Epithelial cell of proximal tubule (primary cell): Measurements from ENCODE around the gene ABCB8. TPM values are rescaled to one million over a fixed set of nuclear protein-coding genes. Genes with fewer than 3 reads are reported as not detected.

ENCODE experiments used
- DNase-seq: peaks from one replicate; pipeline ENCODE4 v3.0.0-alpha.2; 2011; ENCODE audit warnings: low read depth
- H3K4me3 ChIP-seq: 2 replicates; pipeline ENCODE4 v1.5.1; 2011; ENCODE audit warnings: low read depth, mild to moderate bottlenecking, low read length
- total RNA-seq: library from RNA; depleted of rRNA; stranded (reverse); fragments of >200 nt; gene quantifications from 2 replicates; pipeline ENCODE4 v1.2.3, GENCODE V29; 2015
- TF ChIP-seq, protein P1 (sequence below): conservative IDR thresholded peaks from 2 replicates; pipeline ENCODE4 v1.5.1; 2012; ENCODE audit warnings: low read depth, mild to moderate bottlenecking, low read length

Gene ABCB8
- total RNA-seq, 1 donor from 2014 or later: 31.8 TPM

DNA sequence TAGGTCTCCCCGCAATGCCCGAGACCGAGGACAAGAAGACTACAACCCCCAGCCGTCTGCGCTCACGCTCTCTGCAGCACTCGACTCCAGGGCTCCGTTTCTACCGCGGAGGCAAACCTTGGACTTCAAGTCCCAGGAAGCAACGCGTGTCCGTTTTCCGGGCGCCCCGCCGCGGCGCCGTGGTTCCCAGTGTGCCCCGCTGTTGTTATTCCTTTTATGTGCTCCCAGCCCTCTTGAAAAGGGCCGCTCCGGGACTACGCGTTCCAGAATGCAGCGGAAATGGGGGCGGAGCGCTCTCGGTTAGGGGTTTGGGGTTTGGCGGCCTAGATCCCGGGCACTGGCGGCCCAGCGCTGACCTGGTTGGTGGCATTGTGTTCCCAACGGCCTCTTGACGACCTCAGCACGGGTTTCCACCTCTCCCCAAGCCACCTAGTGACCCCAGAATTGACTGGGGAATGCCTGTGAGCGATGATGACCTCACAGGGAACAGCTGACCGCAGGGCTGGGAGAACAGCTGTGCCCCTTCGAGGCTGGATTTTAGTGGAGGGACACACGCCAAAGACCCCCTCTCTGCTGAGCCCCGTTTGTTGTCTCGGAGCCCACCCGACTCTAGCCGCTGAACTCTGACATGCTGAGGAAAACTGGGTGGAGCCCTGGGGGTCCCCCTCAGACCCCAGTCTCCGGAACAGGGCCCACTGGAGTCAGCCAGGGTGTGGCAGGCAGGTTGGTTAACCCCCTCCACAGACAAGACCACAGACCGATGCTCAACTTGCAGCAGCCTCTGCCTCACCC is 29.9 kb downstream of the ABCB8 start:
- DNase-seq: peak; percentile 95
- H3K4me3 ChIP-seq: peak overlapping the region; percentile 71
- TF ChIP-seq, protein P1, sequence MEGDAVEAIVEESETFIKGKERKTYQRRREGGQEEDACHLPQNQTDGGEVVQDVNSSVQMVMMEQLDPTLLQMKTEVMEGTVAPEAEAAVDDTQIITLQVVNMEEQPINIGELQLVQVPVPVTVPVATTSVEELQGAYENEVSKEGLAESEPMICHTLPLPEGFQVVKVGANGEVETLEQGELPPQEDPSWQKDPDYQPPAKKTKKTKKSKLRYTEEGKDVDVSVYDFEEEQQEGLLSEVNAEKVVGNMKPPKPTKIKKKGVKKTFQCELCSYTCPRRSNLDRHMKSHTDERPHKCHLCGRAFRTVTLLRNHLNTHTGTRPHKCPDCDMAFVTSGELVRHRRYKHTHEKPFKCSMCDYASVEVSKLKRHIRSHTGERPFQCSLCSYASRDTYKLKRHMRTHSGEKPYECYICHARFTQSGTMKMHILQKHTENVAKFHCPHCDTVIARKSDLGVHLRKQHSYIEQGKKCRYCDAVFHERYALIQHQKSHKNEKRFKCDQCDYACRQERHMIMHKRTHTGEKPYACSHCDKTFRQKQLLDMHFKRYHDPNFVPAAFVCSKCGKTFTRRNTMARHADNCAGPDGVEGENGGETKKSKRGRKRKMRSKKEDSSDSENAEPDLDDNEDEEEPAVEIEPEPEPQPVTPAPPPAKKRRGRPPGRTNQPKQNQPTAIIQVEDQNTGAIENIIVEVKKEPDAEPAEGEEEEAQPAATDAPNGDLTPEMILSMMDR: no peak

DNA sequence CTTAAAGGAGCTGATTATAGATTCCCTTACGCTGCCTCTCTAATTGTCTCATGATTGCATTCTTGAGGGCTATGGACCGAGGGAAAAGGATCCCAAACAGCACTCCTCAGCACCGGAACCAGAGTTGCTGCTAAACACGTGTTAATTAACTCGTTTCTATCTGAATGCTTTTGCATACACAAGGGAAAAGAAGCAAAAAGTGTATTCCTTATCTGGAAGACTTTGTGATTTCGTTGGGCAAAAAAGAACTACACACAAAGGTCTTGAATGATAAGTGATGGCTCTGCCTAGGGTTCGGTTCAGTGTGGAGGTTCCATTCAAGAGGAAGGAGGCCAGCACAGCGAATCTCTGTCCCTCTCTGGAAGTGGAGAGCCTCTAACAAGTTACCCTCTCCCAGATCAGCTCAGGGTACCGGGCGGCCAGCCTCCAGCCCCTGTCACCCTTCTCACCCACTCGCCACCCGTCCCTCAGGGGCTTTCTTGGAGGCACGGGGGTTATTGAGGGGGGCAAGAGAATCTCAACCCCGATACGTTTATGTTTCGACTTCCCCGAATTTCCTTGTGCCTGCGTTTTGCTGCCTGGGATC is 30.6 kb downstream of the ABCB8 start:
- peak overlapping the region; percentile 71 for H3K4me3 ChIP-seq
- TF ChIP-seq, protein P1: no peak
- DNase-seq: no peak

DNA sequence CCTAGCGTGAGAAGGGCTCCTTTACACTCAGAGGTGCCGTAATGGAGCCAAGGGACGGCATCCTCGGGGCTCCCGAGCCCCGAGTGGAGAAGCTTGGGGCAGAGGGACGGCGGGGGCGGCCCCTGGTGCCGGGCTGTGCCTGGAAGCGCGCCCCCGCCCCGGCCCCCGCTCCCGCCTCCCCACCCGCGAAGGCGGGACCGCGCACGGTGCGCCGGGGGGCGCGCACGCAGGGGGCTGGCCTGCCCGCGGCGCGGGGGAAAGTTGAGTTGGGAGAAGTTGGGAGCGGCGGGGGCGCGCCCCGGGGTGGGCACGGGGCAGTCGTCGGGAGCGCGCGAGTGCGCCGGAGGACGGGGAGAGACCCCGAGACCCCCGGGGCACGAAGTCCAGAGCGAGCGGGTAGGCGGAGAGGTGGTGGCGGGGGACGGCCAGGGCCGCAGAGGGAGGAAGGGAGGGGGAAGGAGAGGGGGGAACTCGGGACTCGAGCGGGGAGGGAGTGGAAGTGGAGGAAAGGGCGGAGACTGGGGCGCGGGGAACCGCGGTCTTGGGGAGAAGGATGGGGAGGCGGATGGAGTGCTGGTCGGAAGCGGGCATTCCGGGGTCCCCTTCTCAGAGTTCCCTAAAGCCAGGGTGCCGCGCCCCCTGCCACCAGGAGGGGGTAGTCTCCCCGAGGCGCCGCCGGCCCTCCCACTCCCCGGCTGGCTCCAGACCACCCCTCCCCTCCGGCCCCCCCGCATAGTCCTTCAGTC is 31.3 kb downstream of the ABCB8 start, which contains the start of gene SLC4A2:
Gene SLC4A2 (plus strand): TSS at position 223 of the 746 bp plus-strand sequence. CDS start 2,399 bp downstream, outside the sequence.
- TF ChIP-seq, protein P1: peak; percentile 51
- no peak for DNase-seq
- H3K4me3 ChIP-seq: peak within 1 kb of the TSS; percentile 71

DNA sequence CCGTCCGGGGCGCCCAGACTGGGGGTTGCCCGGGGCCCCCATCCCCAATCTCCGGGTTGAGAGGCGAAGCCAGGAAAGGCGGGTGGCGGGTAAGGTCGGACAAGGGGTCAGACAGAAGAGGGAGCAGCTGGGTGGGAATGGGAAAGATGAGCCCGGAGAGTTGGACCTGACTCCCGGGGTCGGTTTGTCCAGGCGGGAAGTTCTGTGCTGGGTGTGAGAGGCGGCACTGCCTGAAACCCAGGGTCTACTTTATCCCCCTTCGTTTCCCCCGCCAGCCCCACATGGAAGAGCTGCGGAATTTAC is 31.8 kb downstream of the ABCB8 start:
- DNase-seq: no peak
- TF ChIP-seq, protein P1: no peak
- peak overlapping the region; percentile 71 for H3K4me3 ChIP-seq

- TF ChIP-seq, protein P1: peak; percentile 39
- DNase-seq: no peak
- peak overlapping the region; percentile 71 for H3K4me3 ChIP-seq
Measured at GRCh38 chr7:151060416-151061212, 32.4 kb downstream of the ABCB8 start.
